HepG2 (cell line): ENCODE measurements around the gene THAP5. TPM values are rescaled to one million over a fixed set of nuclear protein-coding genes. Genes with fewer than 3 reads are reported as not detected.

ENCODE experiments used
- E2F2 ChIP-seq: sonication (generic); formaldehyde crosslinking; IDR thresholded peaks from 2 replicates; pipeline ENCODE4 v1.4.0; 2020; ENCODE audit warnings: missing genetic modification reagents, borderline replicate concordance
- KLF13 ChIP-seq: sonication (generic); formaldehyde crosslinking; IDR thresholded peaks from 2 replicates; pipeline ENCODE4 v1.4.0; 2020; ENCODE audit warnings: mild to moderate bottlenecking, missing genetic modification reagents
- RARG ChIP-seq: sonication (generic); formaldehyde crosslinking; IDR thresholded peaks from 2 replicates; pipeline ENCODE4 v1.4.0; 2020; ENCODE audit warnings: low read depth, mild to moderate bottlenecking, missing genetic modification reagents
- SRSF1 ChIP-seq: fragments of 200-400 bp; formaldehyde crosslinking; optimal IDR thresholded peaks from 2 replicates; pipeline ENCODE3; 2017; ENCODE audit warnings: mild to moderate bottlenecking, low read depth, low read length, moderate library complexity
- ZBTB7B ChIP-seq: sonication (generic); formaldehyde crosslinking; IDR thresholded peaks from 2 replicates; pipeline ENCODE4 v1.4.0; 2020; ENCODE audit warnings: missing genetic modification reagents
- ZNF17 ChIP-seq: sonication (generic); formaldehyde crosslinking; IDR thresholded peaks from 2 replicates; pipeline ENCODE4 v1.5.0; 2020; ENCODE audit warnings: mild to moderate bottlenecking, missing genetic modification reagents
- ZNF180 ChIP-seq: sonication (generic); formaldehyde crosslinking; IDR thresholded peaks from 2 replicates; pipeline ENCODE4 v1.4.0; 2020; ENCODE audit warnings: low read depth, missing genetic modification reagents, borderline replicate concordance
- ZNF382 ChIP-seq: sonication (generic); formaldehyde crosslinking; IDR thresholded peaks from 2 replicates; pipeline ENCODE4 v1.5.0; 2020; ENCODE audit warnings: missing genetic modification reagents, mild to moderate bottlenecking, borderline replicate concordance
- ZNF512 ChIP-seq: sonication (generic); formaldehyde crosslinking; IDR thresholded peaks from 2 replicates; pipeline ENCODE4 v1.4.0; 2020; ENCODE audit warnings: mild to moderate bottlenecking, missing genetic modification reagents
- ZNF609 ChIP-seq: sonication (generic); formaldehyde crosslinking; IDR thresholded peaks from 2 replicates; pipeline ENCODE4 v1.4.0; 2020; ENCODE audit warnings: mild to moderate bottlenecking, missing genetic modification reagents, borderline replicate concordance
- ZNF691 ChIP-seq: sonication (generic); formaldehyde crosslinking; IDR thresholded peaks from 2 replicates; pipeline ENCODE4 v1.4.0; 2020; ENCODE audit warnings: missing genetic modification reagents, low read depth, mild to moderate bottlenecking, borderline replicate concordance
- ZNF770 ChIP-seq: sonication (generic); formaldehyde crosslinking; IDR thresholded peaks from 2 replicates; pipeline ENCODE4 v1.5.0; 2020; ENCODE audit warnings: mild to moderate bottlenecking, missing genetic modification reagents
- ZXDC ChIP-seq: sonication (generic); formaldehyde crosslinking; IDR thresholded peaks from 2 replicates; pipeline ENCODE4 v1.5.0; 2020; ENCODE audit warnings: mild to moderate bottlenecking, missing genetic modification reagents
- polyA plus RNA-seq, 8 experiments: library from polyadenylated mRNA; depleted of rRNA in 3 of 8; stranded (reverse) in 7 of 8; unstranded in 1 of 8; fragments of >200 nt; fragmentation: Illumina TruSeq in 4 of 8; extraction: Trizol in 4 of 8; gene quantifications; 2 replicates each; pipeline versions ENCODE4 v1.2.1 to v1.2.3, GENCODE V29; 2011 to 2016; ENCODE audit warnings: low read depth in 4 of 8, missing spikeins in 1 of 8, mixed read lengths in 1 of 8; ENCODE audit not compliant: insufficient read depth in 1 of 8
- total RNA-seq, 5 experiments: library from RNA; depleted of rRNA; stranded (reverse); fragments of >200 nt; fragmentation: Illumina TruSeq; extraction: Trizol; gene quantifications; 2 replicates each; pipeline ENCODE4 v1.2.3, GENCODE V29; 2016; ENCODE audit warnings: low read depth in 1 of 5

The THAP5 gene
- total and polyA plus RNA-seq, 2 of the 13 experiments (the other 11 are each of a cell fraction or from before 2014, with no cell fraction given): 3.6 to 11.8 TPM

- TF ChIP-seq ZNF770 (CRISPR knock-in tag) (peak; percentile 32; the same call in 1 of the 2 replicates), ZBTB7B (CRISPR knock-in tag) (0 out of 2 replicates have a peak, but pooled peaks have one; percentile 48), ZNF180 (no peak), ZXDC (0 out of 2 replicates have a peak, but pooled peaks have one; percentile 36), ZNF17 (0 out of 2 replicates have a peak, but pooled peaks have one; percentile 35), ZNF382 (CRISPR knock-in tag) (no peak), SRSF1 (peak; percentile 56), E2F2 (CRISPR knock-in tag) (no peak), KLF13 (CRISPR knock-in tag) (no peak), ZNF691 (CRISPR knock-in tag) (0 out of 2 replicates have a peak, but pooled peaks have one; percentile 3), RARG (no peak), ZNF609 (CRISPR knock-in tag) (no peak), ZNF512 (CRISPR knock-in tag) (0 out of 2 replicates have a peak, but pooled peaks have one; percentile 14)
These were observed 745 bp upstream of the THAP5 start (continued) for GRCh38 chr7:108570146-108570755.
